Activated effector memory CD4-positive, alpha-beta T cell treated with anti-CD3 and anti-CD28 coated beads, Interleukin-2, amount 50 U/mL, for 16 hours (primary cell): ENCODE results near the gene POFUT2.

Experiments
- DNase-seq: peaks from one replicate; pipeline ENCODE4 v3.0.0-alpha.2; 2020

Gene POFUT2, protein sequence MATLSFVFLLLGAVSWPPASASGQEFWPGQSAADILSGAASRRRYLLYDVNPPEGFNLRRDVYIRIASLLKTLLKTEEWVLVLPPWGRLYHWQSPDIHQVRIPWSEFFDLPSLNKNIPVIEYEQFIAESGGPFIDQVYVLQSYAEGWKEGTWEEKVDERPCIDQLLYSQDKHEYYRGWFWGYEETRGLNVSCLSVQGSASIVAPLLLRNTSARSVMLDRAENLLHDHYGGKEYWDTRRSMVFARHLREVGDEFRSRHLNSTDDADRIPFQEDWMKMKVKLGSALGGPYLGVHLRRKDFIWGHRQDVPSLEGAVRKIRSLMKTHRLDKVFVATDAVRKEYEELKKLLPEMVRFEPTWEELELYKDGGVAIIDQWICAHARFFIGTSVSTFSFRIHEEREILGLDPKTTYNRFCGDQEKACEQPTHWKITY

GRCh38 chr21:45287438-45288391 lies at the start of gene POFUT2:
Gene POFUT2, minus strand, starts transcription at chr21:45287895. Its CDS starts 24 bp downstream, at chr21:45287871.
- peak; percentile 100 for DNase-seq

GRCh38 chr21:45336870-45337269 lies 49.2 kb upstream of the POFUT2 start:
- DNase-seq: no peak

DNA sequence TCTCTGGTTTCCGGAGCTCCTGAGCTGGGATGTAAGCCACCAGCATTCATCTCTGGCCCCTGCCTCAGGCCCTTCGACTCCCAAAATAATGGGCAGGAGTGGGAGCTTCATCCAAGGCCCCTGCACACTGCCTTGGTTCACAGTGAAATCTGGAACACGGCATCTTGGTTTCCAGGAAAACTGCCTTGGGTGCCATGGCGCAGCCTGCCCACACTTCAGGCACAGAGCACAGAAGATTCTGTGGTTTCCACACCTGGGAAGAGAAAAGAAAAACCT lies 48.8 kb upstream of the POFUT2 start:
- DNase-seq: no peak

- DNase-seq: no peak
Measured at GRCh38 chr21:45335761-45336534, 48.3 kb upstream of the POFUT2 start.

- DNase-seq: no peak
Measured at GRCh38 chr21:45335151-45335760, 47.6 kb upstream of the POFUT2 start.

GRCh38 chr21:45334591-45335081 lies 46.9 kb upstream of the POFUT2 start:
- no peak for DNase-seq

DNA sequence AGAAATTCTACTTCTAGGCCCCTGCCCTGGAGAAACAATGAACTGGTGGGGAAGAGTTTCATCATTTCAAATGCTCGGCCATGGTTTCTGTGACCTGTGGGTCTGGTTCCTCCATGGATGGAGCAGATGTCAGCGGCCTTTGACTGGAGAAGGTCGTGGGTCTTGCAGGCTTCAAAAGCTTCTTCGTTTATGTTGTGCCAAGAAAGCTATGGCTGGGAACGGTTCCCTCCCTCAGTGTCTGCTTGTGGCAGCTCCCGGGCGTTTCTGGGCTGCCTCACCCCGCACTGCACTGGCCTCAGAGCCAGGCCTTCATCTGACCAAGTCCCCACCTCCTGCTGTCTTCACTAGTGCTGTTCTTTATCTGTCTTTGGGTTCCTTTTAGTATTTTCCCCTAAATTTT lies 46.4 kb upstream of the POFUT2 start:
- no peak for DNase-seq

DNA sequence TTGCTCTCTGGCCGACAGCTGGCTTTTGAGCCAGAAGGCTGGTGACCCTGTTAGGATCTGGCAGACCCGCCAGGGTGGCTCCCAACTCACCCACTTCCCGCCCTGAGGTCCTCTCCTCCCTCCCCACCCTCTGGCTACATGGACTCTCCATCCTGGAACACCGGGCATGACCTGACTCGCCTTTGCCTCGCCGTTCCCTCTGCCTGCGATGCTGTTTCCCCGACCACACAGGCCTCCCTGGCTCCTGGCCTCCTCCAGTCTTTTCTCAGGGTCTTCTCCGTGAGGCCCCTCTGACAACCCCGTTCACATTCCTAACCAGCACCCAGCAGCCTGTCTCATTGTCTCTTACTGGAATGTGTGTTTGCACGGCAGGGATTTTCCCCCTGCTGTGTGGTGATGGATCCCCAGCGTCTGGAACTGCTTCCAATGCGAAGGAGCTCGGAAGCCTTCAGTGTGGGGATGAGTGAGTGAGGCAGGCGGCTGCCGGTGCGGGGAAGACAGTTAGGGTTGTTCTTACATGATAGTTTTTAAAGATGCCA lies 46.0 kb upstream of the POFUT2 start:
- no peak for DNase-seq

DNA sequence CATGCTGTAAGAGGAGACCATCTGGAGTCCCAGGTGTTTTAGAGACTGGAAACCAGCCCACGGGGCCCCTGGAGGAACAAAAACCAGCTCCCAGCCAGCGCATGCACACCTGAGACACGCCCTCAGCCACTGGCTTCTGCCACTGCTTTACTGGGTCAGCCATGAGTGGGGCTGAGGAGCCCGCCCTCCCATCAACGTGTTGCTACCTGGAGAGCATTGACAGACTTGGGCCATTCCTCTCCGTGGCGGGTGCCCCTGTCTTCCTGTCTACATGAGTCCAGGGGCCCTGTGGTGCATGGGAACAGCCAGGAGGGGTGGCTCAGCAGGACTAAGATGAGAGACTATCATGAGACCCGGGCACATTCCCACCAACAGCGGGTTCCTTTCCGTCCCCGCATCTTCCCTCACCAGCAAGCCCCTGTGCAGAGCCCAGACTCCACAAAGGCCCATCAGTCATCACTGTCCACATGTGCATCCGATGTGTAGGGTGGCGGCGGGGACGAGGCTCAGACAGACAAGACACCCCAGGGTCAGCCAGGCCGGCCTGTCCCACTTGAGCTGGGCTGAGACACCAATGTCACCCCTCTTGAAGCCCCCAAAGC lies 45.4 kb upstream of the POFUT2 start:
- no peak for DNase-seq

DNA sequence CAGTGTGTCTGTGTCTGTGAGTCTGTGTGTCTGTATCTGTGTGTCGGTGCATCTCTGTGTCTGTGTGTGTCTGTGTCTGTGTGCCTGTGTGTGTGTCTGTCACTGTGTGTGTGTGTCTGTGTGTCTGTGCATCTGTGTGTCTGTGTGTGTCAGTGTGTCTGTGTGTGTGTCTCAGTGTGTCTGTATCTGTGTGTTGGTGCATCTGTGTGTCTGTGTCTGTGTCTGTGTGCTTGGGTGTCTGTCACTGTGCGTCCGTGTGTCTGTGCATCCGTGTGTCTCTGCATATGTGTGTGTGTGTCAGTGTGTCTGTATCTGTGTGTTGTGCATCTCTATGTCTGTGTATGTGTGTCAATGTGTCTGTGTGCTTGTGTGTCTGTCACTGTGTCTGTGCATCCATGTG lies 44.7 kb upstream of the POFUT2 start:
- no peak for DNase-seq

DNA sequence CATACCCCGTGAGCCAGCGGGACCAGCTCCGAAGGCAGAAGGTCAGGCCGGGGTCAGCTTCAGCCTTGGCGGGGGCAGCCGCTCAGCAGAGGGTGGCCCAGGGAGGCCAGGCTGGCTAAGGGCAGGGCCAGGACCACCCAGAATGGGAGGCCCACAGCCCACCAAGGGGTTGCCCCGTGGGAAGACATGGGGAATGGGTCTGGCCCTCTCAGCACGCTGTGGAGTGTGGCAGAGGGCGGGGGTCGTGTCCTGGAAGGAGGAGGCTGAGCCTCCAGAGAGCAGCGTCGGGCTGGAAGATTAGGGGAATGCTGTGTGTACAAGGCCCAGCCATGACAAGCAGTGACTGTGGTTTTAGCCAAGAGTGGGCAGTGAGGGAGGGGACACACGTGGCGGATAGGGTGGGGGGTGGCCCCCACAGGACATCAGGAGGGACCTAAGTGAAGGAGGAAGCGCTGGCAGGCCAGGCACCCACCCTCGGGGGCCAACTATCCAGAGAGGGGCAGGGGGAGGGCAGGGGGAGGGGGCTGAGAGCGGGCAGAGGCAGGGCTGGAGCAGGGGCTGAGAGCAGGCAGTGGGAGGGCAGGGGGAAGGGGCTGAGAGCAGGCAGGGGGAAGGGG lies 43.9 kb upstream of the POFUT2 start:
- no peak for DNase-seq

DNA sequence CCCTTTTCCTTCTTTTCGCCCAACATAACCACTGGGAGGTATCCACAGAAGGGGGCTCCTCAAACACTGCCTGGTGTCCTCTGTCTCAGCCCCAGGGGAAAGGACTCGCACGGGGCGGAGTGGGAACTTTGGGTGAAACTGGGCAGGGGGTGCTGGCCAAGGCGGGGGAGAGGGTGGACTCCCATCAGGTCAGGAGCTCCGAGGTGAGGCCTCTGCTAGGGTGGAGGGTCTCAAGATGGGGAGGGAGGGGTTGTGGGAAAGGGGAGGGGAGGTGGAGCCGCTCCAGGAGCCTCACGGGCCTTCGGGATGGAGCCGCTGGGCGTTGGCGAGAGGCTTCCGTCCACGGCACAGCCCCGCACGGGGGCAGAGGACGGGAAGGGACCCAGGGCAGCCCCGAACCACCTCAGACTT lies 43.2 kb upstream of the POFUT2 start:
- DNase-seq: no peak

GRCh38 chr21:45330075-45330781 lies 42.5 kb upstream of the POFUT2 start:
- no peak for DNase-seq

DNA sequence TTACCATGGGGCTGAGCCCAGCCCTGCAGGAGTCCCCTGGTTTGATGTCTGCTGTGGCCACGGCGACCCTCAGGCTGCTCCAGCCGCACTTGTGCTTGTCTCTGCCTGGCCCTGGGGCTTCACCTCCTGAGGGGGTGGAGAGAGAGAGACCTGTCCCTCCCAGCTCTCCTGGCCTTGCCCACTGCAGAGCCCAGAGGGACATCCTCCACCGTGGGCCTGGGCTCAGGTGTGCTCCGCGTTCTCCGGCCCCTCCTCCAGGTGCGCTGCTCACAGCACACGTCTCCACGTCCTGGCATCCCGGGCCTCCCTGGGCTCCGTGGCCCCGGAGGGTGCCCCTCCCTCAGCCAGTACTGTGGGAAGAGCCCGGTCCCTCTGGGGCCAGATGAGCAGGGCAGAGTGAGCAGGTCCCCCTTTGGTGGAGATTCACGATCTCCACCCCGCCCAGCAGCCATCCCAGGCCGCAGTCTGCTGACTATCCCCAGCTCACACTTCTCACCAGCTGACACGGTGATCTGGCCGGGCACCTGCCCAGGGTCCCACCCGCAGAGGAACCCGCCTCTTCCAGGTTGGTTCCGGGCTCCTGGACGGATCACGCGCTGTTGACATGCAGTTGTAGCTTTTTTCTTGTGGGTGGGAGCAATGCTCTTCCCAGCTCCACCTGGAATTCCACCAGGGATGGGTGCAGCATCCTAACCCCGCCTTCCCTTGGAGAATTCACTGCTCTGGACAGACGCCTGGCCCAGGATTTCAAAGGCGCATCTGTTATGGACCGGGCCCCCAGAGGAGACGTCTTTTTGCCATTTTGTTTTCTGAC lies 41.8 kb upstream of the POFUT2 start:
- DNase-seq: no peak

DNA sequence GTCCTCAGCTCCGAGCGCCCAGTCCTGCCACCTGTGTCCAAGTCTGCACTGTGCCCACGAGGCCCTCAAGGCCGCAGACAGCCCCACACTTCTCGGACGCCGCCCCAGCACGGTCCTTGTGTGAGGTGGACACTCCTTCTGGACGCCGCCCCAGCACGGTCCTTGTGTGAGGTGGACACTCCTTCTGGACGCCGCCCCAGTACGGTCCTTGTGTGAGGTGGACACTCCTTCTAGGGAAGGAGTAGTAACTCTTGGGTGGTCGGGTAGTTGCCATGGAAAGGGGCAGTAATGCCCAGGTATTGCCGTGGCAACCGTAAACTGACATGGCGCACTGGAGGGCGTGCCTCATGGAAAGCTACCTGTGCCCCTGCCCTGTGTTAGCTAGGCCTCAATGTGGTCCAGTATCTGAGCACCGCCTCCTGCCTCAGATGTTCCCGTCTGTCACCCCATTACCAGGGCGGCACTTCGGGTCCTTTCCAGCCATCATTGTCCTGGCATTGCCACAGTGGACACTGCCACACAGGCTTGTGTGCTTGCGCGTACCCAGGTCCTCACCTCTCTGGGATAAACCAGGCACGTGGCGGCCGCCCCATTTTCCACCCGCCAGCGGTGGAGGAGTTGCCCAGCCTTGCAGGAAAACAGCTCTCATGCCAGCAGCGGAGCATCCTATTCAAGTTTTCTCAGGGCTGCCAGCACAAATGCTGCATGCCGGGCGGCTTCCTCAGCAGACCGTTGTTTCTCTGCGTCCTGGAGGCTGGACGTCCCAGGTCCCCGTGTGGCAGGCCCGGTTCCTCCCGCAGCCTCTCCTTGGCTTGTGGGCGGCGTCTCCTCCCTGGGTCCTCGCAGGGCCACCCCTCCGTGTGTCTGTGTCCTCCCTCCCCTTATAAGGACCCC lies 40.8 kb upstream of the POFUT2 start:
- no peak for DNase-seq

DNA sequence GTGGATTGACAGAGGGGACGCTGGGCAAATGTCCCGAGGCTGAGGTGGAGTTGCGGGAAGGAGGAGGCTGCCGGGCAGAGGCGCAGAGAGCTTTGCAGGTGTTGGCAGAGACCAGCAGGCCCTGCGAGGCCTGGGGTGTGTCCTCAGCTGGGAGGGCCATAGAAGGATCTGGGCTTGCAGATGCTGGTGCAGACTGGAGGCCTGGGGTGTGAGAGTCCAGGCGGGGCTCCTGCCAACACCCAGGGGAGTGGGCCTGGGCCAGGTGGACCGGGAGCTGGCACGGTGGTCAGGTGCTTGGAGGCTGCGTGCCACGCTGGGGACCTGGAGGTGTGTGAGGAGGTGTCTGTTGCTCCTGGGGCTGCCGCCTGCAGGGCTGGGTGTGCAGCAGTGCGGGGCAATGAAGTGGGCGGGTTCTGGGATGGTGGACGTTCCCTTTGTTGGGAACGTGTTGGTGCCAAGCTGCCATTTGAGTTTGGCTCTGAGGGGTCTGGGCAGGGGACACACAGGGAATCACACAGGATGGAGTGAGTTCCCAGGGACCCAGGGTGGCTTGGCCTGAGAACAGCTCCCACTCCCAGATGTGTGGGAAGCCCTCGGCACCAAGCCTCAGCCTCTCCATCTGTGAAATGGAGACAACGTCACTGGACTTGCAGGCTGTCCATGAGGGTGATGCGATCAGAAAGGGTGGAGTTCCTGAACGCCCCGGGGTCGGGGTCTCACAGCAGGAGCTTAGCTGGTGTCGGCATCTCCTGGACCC lies 39.9 kb upstream of the POFUT2 start:
- DNase-seq: no peak

DNA sequence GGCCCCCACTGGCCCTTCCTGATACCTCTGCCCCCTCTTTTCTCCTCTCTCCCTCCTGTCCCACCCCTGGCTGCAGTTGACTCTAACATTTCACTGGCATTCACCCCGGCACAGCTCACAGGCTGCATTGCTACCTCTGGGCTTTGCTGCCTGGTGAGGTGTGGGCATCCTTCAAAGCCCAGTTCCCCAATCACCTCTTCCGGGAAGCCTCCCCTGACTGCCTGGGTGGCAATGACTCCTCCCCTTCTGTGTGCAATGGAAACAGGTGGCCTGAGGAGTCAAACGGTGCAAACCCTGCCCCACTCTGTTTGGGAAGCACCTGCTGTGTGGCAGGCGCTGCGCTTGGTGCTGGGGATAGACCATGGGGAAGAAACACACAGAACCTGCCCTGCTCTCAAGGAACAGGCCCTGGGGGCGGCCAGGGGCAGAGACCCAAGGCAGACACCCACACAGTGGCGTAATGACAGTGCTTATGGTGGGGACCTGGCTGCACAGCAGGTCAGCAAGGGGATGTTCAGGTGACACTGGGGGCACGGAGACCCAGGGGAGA lies 39.3 kb upstream of the POFUT2 start:
- DNase-seq: no peak
